ENCODE measurements around the gene CELSR3.

Gene CELSR3

GRCh38 chr3:48656841-48657281 lies 5.8 kb downstream of the CELSR3 start:
- no peak for DNase-seq

GRCh38 chr3:48656061-48656840 lies 6.4 kb downstream of the CELSR3 start:
- DNase-seq = peak; percentile 76

GRCh38 chr3:48655606-48656005 lies 7.1 kb downstream of the CELSR3 start:
- no peak for DNase-seq

GRCh38 chr3:48655063-48655462 lies 7.6 kb downstream of the CELSR3 start:
- DNase-seq = no peak

- no peak for DNase-seq
Measured at GRCh38 chr3:48652923-48653715, 9.6 kb downstream of the CELSR3 start.

- no peak for DNase-seq
Measured at GRCh38 chr3:48651771-48652170, 10.9 kb downstream of the CELSR3 start.

GRCh38 chr3:48650723-48651122 lies 12.0 kb downstream of the CELSR3 start:
- no peak for DNase-seq

GRCh38 chr3:48648188-48648850 lies 14.4 kb downstream of the CELSR3 start:
- no peak for DNase-seq

GRCh38 chr3:48647714-48648113 lies 15.0 kb downstream of the CELSR3 start:
- DNase-seq = no peak

GRCh38 chr3:48644898-48645760 lies 17.6 kb downstream of the CELSR3 start:
- DNase-seq = no peak

GRCh38 chr3:48642605-48643004 lies 20.1 kb downstream of the CELSR3 start:
- DNase-seq = no peak

- no peak for DNase-seq
Measured at GRCh38 chr3:48641396-48641795, 21.3 kb downstream of the CELSR3 start.

GRCh38 chr3:48639944-48640606 lies 22.6 kb downstream of the CELSR3 start:
- no peak for DNase-seq

- DNase-seq = no peak
Measured at GRCh38 chr3:48637305-48637704, 25.4 kb downstream of the CELSR3 start.

GRCh38 chr3:48636149-48636655 lies 26.5 kb downstream of the CELSR3 start:
- no peak for DNase-seq

GRCh38 chr3:48635222-48636021 lies 27.3 kb downstream of the CELSR3 start, which contains the start of gene SLC26A6:
TSS of gene SLC26A6 (minus strand) at chr3:48635461. CDS start at chr3:48635393, 68 bp downstream.
- peak; percentile 98 for DNase-seq

- DNase-seq = no peak
Measured at GRCh38 chr3:48634661-48635221, 27.9 kb downstream of the CELSR3 start.

- no peak for DNase-seq
Measured at GRCh38 chr3:48633743-48634142, 28.9 kb downstream of the CELSR3 start.

GRCh38 chr3:48633256-48633655 lies 29.4 kb downstream of the CELSR3 start:
- DNase-seq = no peak

All from left hindlimb (tissue), 1 donor.